HUES64 (cell line): Measurements from ENCODE around the gene ATXN3L. TPM values are rescaled to one million over a fixed set of nuclear protein-coding genes. Genes with fewer than 3 reads are reported as not detected.

ENCODE experiments used
- H3K27ac ChIP-seq: 2 replicates; pipeline ENCODE4 v1.7.0; 2013; ENCODE audit warnings: low read depth, low read length, inconsistent platforms
- H3K27me3 ChIP-seq: 2 replicates; pipeline ENCODE4 v1.6.1; 2013; ENCODE audit warnings: mild to moderate bottlenecking, low read length; ENCODE audit not compliant: insufficient read depth
- H3K36me3 ChIP-seq: 2 replicates; pipeline ENCODE4 v1.6.1; 2013; ENCODE audit warnings: mild to moderate bottlenecking, low read length; ENCODE audit not compliant: insufficient read depth
- H3K4me1 ChIP-seq: 2 replicates; pipeline ENCODE4 v1.6.1; 2013; ENCODE audit warnings: mild to moderate bottlenecking, low read length, moderate library complexity; ENCODE audit not compliant: insufficient read depth
- H3K4me3 ChIP-seq: 2 replicates; pipeline ENCODE4 v1.5.1; 2013; ENCODE audit warnings: mild to moderate bottlenecking, low read length, moderate library complexity
- H3K9ac ChIP-seq: 2 replicates; pipeline ENCODE4 v1.6.1; 2013; ENCODE audit warnings: mild to moderate bottlenecking, low read depth, low read length
- H3K9me3 ChIP-seq: 2 replicates; pipeline ENCODE4 v1.6.1; 2013; ENCODE audit warnings: low read depth, low read length; ENCODE audit not compliant: insufficient read depth
- WGBS: fragments of 150-250, 120-280 bp; methylation state at CpG from one replicate; pipeline ENCODE4 v1.1.7; 2013; ENCODE audit warnings: missing lambda C conversion rate; 5-methylcytosine and 5-hydroxymethylcytosine counted together
- polyA plus RNA-seq, 2 experiments: library from polyadenylated mRNA; stranded (reverse); fragments of 50-300 nt; gene quantifications; one replicate each; pipeline ENCODE4 v1.2.3, GENCODE V29; 2013

ATXN3L gene
- not detected for polyA plus RNA-seq (2013, experiment 1 of 2)
- polyA plus RNA-seq (2013, experiment 2 of 2) = not detected

- no peaks in the 10 kb centered on the region for H3K36me3 ChIP-seq
- H3K9me3 ChIP-seq = no peaks in the 10 kb centered on the region
- no peak within 1 kb of the TSS for H3K9ac ChIP-seq
- H3K4me3 ChIP-seq = no peak within 1 kb of the TSS
- no peaks in the 10 kb centered on the region for H3K27me3 ChIP-seq
- H3K27ac ChIP-seq = no peak within 1 kb of the TSS
- H3K4me1 ChIP-seq = no peaks in the 10 kb centered on the region
- WGBS = 92% methylated on average over 1 of the region's 2 CpGs
These were observed at the start of gene ATXN3L for GRCh38 chrX:13319953-13320352. TSS of gene ATXN3L (minus strand) at chrX:13320053. CDS start at chrX:13319934, 119 bp downstream.

GRCh38 chrX:13369256-13370030 lies 49.6 kb upstream of the ATXN3L start:
- 61% methylated on average over 3 of the region's 3 CpGs for WGBS

GRCh38 chrX:13367950-13368349 lies 48.1 kb upstream of the ATXN3L start:
- no peaks in the 10 kb centered on the region for H3K27me3 ChIP-seq
- H3K9me3 ChIP-seq = no peaks in the 10 kb centered on the region
- H3K4me3 ChIP-seq = no peak overlapping the region
- peaks cover 19% of the 10 kb centered on the region for H3K4me1 ChIP-seq
- H3K9ac ChIP-seq = no peak overlapping the region
- H3K27ac ChIP-seq = no peak overlapping the region
- H3K36me3 ChIP-seq = no peaks in the 10 kb centered on the region
- 75% methylated on average over 6 of the region's 7 CpGs for WGBS

More at GRCh38 chrX:13369256-13370030, 49.6 kb upstream of the ATXN3L start:
- H3K9ac ChIP-seq = no peak overlapping the region
- no peak overlapping the region for H3K4me3 ChIP-seq
- H3K27ac ChIP-seq = no peak overlapping the region
- peaks cover 19% of the 10 kb centered on the region for H3K4me1 ChIP-seq
- no peaks in the 10 kb centered on the region for H3K9me3 ChIP-seq
- no peaks in the 10 kb centered on the region for H3K36me3 ChIP-seq
- no peaks in the 10 kb centered on the region for H3K27me3 ChIP-seq

- Histone ChIP-seq H3K4me1 (peaks cover 19% of the 10 kb centered on the region), H3K9me3 (no peaks in the 10 kb centered on the region), H3K36me3 (no peaks in the 10 kb centered on the region), H3K4me3 (no peak overlapping the region), H3K27ac (no peak overlapping the region), H3K27me3 (no peaks in the 10 kb centered on the region), H3K9ac (no peak overlapping the region)
- 100% methylated on average over 3 of the region's 4 CpGs for WGBS
These were observed 46.8 kb upstream of the ATXN3L start for GRCh38 chrX:13366698-13367097.

- Histone ChIP-seq H3K36me3 (no peaks in the 10 kb centered on the region), H3K4me3 (no peak overlapping the region), H3K9me3 (no peaks in the 10 kb centered on the region), H3K4me1 (peaks cover 19% of the 10 kb centered on the region), H3K9ac (no peak overlapping the region), H3K27ac (no peak overlapping the region), H3K27me3 (no peaks in the 10 kb centered on the region)
- 91% methylated on average over 5 of the region's 5 CpGs for WGBS
These were observed 45.3 kb upstream of the ATXN3L start for GRCh38 chrX:13365161-13365560.

GRCh38 chrX:13364230-13364857 lies 44.5 kb upstream of the ATXN3L start:
- no peak overlapping the region for H3K27ac ChIP-seq
- H3K27me3 ChIP-seq = no peaks in the 10 kb centered on the region
- H3K4me3 ChIP-seq = no peak overlapping the region
- 93% methylated on average over 4 of the region's 4 CpGs for WGBS
- no peak overlapping the region for H3K9ac ChIP-seq
- H3K4me1 ChIP-seq = peaks cover 13% of the 10 kb centered on the region
- no peaks in the 10 kb centered on the region for H3K9me3 ChIP-seq
- no peaks in the 10 kb centered on the region for H3K36me3 ChIP-seq

- H3K4me3 ChIP-seq = no peak overlapping the region
- 70% methylated on average over 1 of the region's 1 CpG for WGBS
- H3K27me3 ChIP-seq = no peaks in the 10 kb centered on the region
- no peaks in the 10 kb centered on the region for H3K4me1 ChIP-seq
- no peaks in the 10 kb centered on the region for H3K36me3 ChIP-seq
- H3K9me3 ChIP-seq = no peaks in the 10 kb centered on the region
- H3K27ac ChIP-seq = no peak overlapping the region
- H3K9ac ChIP-seq = no peak overlapping the region
These were observed 40.3 kb upstream of the ATXN3L start for GRCh38 chrX:13360146-13360545.

- Histone ChIP-seq H3K4me3 (no peak overlapping the region), H3K27me3 (no peaks in the 10 kb centered on the region), H3K36me3 (no peaks in the 10 kb centered on the region), H3K27ac (no peak overlapping the region), H3K9ac (no peak overlapping the region), H3K4me1 (no peaks in the 10 kb centered on the region), H3K9me3 (no peaks in the 10 kb centered on the region)
- 89% methylated on average over 1 of the region's 1 CpG for WGBS
These were observed 38.1 kb upstream of the ATXN3L start for GRCh38 chrX:13357925-13358324.

GRCh38 chrX:13346646-13347045 lies 26.8 kb upstream of the ATXN3L start:
- no peaks in the 10 kb centered on the region for H3K4me1 ChIP-seq
- 97% methylated on average over 2 of the region's 2 CpGs for WGBS
- no peaks in the 10 kb centered on the region for H3K9me3 ChIP-seq
- H3K27ac ChIP-seq = no peak overlapping the region
- H3K27me3 ChIP-seq = no peaks in the 10 kb centered on the region
- H3K36me3 ChIP-seq = no peaks in the 10 kb centered on the region
- H3K4me3 ChIP-seq = no peak overlapping the region
- H3K9ac ChIP-seq = no peak overlapping the region

GRCh38 chrX:13345438-13345837 lies 25.6 kb upstream of the ATXN3L start:
- WGBS = 94% methylated on average over 1 of the region's 2 CpGs
- no peak overlapping the region for H3K27ac ChIP-seq
- no peaks in the 10 kb centered on the region for H3K4me1 ChIP-seq
- H3K9ac ChIP-seq = no peak overlapping the region
- no peak overlapping the region for H3K4me3 ChIP-seq
- no peaks in the 10 kb centered on the region for H3K36me3 ChIP-seq
- no peaks in the 10 kb centered on the region for H3K27me3 ChIP-seq
- no peaks in the 10 kb centered on the region for H3K9me3 ChIP-seq

- Histone ChIP-seq H3K27me3 (no peaks in the 10 kb centered on the region), H3K4me1 (no peaks in the 10 kb centered on the region), H3K9me3 (no peaks in the 10 kb centered on the region), H3K9ac (no peak overlapping the region), H3K27ac (no peak overlapping the region), H3K36me3 (no peaks in the 10 kb centered on the region), H3K4me3 (no peak overlapping the region)
- 92% methylated on average over 1 of the region's 4 CpGs for WGBS
These were observed 25.2 kb upstream of the ATXN3L start for GRCh38 chrX:13345037-13345436.
